Spleen (tissue), 7 donors: ENCODE measurements around the gene DIP2C.
"Not testable (repeated sequence)": the region's sequence is repeated elsewhere in the genome, so short reads cannot be mapped to it uniquely, and the experiment has no call there.

Experiments
- POLR2A ChIP-seq, 3 donors: fragments of 450-650 bp; IDR thresholded peaks; one replicate each; pipeline ENCODE4 v1.5.1; 2017; ENCODE audit warnings: antibody characterized with exemption in 3 of 3, mild to moderate bottlenecking in 1 of 3
- POLR2AphosphoS5 ChIP-seq, 3 donors: sonication (generic); formaldehyde crosslinking; IDR thresholded peaks; one replicate each; pipeline ENCODE4 v1.5.1; 2017; ENCODE audit warnings: antibody characterized with exemption in 3 of 3
- TF ChIP-seq, protein P1 (sequence below), 11 experiments: fragments of 200-600 bp in 7 of 11; fragments of 450-650 bp in 4 of 11; sonication (generic) in 4 of 11; IDR thresholded peaks in 8 of 11; conservative IDR thresholded peaks in 3 of 11; 1 replicate in 7 of 11; 2 replicates in 4 of 11; pipeline versions ENCODE4 v1.4.0 to v1.8.0; 2016 to 2021; ENCODE audit warnings: antibody characterized with exemption in 11 of 11, inconsistent platforms in 4 of 11, mild to moderate bottlenecking in 1 of 11
- donor health status: DM: no; HTN: no; CAD: no; lungs with moderate emphysema.
- donor health status: DM: no; HTN: no; CAD: no.
- donor health status: DM: no; HTN: no; CAD: no.

DNA sequence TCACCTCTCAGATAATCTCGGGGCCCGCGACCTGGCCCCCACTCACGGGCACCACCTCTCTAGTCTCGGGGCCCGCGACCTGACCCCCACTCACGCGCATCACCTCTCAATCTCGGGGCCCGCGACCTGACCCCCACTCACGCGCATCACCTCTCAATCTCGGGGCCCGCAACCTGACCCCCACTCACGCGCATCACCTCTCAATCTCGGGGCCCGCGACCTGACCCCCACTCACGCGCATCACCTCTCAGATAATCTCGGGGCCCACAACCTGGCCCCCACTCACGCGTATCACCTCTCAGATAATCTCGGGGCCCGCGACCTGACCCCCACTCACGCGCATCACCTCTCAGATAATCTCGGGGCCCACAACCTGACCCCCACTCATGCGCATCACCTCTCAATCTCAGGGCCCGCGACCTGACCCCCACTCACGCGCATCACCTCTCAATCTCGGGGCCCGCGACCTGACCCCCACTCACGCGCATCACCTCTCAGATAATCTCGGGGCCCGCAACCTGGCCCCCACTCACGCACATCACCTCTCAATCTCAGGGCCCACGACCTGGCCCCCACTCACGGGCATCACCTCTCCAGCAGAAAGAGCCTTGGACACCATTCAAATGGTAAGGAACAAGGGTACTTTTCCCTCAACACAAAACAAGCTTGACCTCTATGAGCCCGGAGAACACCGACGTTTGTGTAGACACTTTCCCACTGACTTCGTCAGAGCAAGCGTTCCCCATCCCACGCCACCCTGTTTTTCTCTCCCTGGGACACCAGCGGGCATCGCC lies 104.8 kb downstream of the DIP2C start:
- TF ChIP-seq, protein P1, sequence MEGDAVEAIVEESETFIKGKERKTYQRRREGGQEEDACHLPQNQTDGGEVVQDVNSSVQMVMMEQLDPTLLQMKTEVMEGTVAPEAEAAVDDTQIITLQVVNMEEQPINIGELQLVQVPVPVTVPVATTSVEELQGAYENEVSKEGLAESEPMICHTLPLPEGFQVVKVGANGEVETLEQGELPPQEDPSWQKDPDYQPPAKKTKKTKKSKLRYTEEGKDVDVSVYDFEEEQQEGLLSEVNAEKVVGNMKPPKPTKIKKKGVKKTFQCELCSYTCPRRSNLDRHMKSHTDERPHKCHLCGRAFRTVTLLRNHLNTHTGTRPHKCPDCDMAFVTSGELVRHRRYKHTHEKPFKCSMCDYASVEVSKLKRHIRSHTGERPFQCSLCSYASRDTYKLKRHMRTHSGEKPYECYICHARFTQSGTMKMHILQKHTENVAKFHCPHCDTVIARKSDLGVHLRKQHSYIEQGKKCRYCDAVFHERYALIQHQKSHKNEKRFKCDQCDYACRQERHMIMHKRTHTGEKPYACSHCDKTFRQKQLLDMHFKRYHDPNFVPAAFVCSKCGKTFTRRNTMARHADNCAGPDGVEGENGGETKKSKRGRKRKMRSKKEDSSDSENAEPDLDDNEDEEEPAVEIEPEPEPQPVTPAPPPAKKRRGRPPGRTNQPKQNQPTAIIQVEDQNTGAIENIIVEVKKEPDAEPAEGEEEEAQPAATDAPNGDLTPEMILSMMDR (IDR thresholded peaks at IDR 0.05 in 8 of 11, conservative IDR thresholded peaks at IDR 0.05 in 3 of 11): not testable (repeated sequence)
- TF ChIP-seq POLR2A, POLR2AphosphoS5 (IDR thresholded peaks at IDR 0.05): not testable (repeated sequence)
